ENCODE data around the gene GPR35. TPM values are rescaled to one million over a fixed set of nuclear protein-coding genes. Genes with fewer than 3 reads are reported as not detected.
A peak's percentile ranks its signal among the peaks of the same experiment; 100 is the strongest.

GPR35 gene, protein sequence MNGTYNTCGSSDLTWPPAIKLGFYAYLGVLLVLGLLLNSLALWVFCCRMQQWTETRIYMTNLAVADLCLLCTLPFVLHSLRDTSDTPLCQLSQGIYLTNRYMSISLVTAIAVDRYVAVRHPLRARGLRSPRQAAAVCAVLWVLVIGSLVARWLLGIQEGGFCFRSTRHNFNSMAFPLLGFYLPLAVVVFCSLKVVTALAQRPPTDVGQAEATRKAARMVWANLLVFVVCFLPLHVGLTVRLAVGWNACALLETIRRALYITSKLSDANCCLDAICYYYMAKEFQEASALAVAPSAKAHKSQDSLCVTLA
- 1.5 TPM for total RNA-seq
- long read RNA-seq: 0 reads

DNA sequence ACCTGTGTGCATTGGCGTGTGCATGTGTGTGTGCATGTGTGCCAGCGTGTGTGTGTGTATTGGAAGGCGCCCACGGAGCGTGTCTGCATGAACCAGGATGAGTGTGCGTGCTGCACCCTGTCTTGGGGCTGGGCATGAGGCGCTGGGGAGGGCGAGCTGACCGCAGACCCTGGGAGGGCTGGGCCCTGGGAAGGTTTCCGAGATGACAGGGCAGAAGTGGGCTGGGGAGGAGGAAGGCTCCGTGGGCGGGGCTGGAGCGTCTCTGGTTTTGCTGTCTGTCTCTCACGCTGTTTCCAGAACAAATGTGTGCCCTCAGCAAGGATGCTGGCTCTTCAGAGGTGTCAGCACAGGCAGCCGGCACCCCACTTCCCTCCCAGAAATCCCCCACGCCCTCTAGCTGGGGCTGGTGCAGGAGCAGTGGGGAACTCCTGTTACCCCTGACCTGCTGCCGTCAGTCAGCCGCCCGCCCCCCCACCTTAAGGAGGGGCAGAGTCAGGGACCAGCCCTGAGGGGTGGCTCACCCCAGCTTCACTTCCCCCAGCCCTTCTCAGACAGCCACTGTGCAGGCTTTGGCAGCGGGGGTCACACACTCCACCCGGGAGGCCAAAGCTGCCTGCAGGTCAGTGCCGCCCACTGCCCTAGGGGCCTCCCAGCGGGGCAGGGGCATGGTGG is at the start of gene GPR35:
GPR35 (plus strand) TSS at position 531 of the 672 bp plus-strand sequence. CDS start 4,473 bp downstream, outside the sequence.
- intact Hi-C loops (cut with DNase I): no loop called here
- DNase-seq (ENCODE audit: low spot score): peak; percentile 79

DNA sequence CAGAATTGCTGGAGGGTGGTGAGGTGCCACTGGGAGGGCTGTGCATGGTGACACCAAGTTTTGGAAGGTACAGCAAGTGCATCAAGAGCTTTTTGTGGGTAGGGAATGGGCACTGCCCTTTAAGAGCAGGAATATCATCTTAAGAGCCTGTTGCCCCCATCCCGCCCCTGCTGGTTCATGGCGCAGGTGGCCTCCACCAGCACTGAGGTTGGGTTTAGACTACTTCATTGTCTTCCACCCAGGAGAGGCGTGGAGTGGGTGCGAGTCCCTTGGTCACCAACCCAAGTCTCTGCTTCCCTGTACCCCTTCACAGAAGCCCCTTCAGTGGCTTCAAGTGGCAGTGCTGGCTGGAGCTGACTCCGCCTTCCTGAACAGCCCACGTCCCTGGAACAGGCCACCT is 49.2 kb upstream of the GPR35 start:
- intact Hi-C loops (cut with DNase I): no loop called here
- DNase-seq (ENCODE audit: low spot score): no peak

DNA sequence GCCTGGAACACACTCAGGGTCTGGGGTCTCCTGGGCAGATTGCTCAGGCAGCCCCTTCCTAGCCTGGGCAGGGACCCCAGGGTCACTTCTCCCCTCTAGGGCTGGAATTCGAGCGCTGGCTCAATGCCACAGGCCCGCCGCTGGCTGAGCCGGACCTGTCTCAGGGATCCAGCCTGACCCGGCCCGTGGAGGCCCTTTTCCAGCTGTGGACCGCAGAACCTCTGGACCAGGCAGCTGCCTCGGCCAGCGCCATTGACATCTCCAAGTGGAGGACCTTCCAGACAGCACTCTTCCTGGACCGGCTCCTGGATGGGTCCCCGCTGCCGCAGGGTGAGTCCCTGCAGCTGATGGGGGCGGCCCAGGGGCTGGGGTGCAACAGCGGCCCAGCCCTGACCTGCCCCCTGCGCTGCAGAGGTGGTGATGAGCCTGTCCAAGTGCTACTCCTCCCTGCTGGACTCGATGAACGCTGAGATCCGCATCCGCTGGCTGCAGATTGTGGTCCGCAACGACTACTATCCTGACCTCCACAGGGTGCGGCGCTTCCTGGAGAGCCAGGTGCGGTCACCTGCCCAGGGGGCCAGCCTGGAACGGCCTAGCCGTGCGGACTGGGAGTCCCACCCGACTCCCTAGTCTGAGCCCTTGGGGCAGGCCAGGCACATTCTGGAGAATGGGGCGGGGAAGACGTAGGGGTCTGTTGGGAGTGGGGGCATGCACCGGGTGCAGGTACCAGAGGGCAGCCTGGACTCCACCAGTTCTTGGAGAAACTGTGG is 48.7 kb upstream of the GPR35 start:
- intact Hi-C loops (cut with DNase I): no loop called here
- DNase-seq (ENCODE audit: low spot score): no peak

DNA sequence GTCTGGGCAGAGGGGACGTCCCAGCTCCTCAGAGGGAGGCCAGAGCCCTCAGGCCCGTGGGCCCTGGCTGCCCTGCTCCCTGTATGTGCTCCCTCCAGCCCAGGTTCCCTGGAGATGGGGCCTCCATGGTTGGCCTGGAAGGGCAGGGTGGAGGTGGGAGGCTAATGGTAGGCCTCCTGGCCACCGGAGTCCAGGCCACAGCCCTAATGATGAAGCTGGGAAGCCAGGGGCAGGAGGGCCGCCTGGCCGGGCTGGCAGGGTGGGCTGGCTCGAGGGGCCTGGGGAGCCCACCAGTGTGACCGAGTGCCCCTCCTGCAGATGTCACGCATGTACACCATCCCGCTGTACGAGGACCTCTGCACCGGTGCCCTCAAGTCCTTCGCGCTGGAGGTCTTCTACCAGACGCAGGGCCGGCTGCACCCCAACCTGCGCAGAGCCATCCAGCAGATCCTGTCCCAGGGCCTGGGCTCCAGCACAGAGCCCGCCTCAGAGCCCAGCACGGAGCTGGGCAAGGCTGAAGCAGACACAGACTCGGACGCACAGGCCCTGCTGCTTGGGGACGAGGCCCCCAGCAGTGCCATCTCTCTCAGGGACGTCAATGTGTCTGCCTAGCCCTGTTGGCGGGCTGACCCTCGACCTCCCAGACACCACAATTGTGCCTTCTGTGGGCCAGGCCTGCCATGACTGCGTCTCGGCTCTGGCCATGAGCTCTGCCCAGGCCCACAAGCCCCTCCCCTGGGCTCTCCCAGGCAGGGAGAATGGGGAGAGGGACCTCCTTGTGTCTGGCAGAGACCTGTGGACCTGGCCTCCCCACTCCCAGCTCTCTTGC is 47.8 kb upstream of the GPR35 start:
- DNase-seq (ENCODE audit: low spot score): no peak
- intact Hi-C loops (cut with DNase I): no loop called here

DNA sequence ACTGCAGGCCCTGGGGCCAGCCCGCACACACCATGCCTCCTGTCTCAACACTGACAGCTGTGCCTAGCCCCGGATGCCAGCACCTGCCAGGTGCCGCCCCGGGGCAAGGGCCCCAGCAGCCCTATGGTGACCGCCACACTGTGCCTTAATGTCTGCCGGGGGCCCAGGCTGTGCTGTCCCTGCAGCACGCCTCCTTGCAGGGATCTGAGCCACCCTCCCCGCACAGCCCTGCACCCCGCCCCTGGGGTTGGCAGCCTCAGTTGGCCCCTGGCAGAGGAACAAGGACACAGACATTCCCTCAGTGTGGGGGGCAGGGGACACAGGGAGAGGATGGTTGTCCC is 47.2 kb upstream of the GPR35 start:
- intact Hi-C loops (cut with DNase I): no loop called here
- no peak for DNase-seq (ENCODE audit: low spot score)

DNA sequence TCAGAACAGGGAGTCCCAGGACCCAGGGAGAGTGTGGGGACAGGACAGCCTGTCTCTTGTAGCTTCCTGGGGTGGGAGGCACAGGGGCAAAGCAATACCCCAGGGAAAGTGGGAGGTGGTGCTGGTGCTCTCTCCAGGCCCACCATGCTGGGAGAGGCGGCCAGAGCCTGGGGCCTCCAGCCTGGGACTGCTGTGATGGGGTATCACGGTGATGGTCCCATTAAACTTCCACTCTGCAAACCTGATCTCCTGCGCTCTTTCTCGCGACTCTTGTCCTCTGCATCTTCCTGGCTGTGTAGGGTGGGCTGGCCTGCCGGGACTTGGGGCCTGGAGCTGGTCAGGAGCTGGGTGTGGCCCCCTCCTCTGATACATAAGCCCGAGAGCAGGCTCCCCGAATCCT is 46.8 kb upstream of the GPR35 start:
- intact Hi-C loops (cut with DNase I): no loop called here
- no peak for DNase-seq (ENCODE audit: low spot score)

DNA sequence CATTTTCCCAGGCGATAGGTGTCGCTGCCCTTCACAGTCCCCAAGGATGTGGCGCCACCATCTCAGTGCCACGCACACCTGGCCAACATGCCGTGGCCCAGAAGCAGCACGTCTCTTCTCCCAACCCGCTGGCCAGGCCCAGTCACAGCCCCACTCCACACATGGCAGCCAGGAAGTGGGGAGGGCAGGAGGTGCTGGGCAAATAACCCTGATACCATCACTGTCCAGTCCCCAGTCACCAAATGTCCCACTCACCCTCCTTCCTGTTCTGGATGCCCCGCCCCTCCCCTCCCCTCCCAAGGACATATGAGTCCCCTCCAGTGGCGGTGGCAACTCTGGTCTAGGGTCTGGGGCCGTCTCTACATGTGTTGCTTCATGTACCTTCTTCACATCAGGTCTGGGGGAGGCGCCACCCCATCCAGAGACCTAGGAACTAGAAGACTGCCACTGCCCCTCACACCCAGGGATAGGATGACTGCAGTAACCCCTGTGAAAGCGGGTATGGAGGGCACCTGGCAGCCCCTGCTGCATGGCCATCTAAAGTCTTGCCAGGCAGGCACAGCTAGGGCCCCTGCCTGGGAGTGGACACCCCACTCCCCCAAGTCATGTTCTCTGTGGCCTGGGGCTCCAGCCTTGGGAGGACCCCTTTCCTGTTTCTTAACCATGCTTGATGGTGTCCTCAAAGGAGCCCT is 46.1 kb upstream of the GPR35 start:
- no peak for DNase-seq (ENCODE audit: low spot score)

DNA sequence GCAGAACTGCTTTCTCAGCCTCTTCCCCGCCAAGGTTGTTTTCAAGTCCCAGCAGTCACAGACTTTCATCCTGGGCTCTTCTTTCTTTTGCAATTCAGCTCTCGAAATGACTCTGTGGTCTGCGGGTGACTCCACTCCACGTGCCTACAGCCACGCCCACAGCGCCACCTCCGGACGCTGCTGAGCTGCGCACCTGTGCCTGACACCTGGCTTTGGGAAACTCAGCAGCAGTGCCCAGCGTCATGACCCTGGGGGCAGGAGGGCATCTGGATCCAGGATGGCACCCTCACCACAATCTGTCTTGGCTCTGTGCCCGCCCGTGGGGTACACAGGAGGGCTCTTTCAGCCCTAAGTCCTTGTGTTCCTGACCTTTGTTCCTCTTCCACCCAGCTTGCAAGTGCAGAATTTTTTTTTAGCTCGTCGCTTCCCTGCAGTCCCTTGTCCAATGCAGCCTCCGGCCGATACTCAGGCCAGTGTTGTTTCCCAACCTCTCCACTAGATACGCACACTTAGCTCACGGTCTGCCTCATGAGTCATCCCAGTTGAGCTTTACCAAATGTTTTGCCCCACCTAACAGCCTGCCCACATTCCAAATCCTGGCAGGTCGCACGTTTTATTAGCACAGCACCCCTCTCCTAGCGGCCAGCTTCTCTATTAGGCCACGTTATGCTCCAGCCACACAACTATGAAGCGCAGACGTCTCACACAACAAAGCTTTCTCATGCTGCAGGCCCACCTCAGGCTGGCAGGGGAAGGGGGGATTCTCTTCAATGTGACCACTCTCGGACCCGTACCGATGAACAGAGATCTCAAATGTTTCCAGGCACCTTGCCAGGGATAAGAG is 45.3 kb upstream of the GPR35 start:
- DNase-seq (ENCODE audit: low spot score): peak; percentile 88
- intact Hi-C loops (cut with DNase I): loop anchor here (10.0 kb wide), 1 partner anchor 555 kb away; the partner anchor contains the start of gene NDUFA10

More for the DNA sequence above, 46.1 kb upstream of the GPR35 start:
- intact Hi-C loops (cut with DNase I): no loop called here

DNA sequence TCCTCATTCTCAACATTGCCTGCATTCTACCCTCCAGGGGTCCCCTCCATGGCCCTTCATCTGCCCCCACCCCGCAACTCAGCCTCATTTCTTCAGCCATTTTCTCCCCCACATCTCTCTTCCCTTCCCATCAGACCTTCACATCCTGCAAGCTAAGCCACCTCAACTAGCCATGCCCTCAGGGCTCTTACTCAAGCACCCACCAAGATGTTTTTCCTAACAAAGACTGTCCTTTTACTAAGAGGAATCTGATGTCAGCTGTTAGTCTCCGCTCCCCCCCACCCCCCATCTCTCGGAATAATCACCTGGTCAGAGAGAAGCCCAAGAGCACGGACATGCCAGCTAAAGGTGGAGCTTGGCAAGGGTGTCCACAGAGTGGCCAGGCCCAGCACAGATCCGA is 43.5 kb upstream of the GPR35 start:
- intact Hi-C loops (cut with DNase I): loop anchor here (10.0 kb wide), 1 partner anchor 557 kb away; the partner anchor contains the start of gene NDUFA10
- DNase-seq (ENCODE audit: low spot score): no peak

DNA sequence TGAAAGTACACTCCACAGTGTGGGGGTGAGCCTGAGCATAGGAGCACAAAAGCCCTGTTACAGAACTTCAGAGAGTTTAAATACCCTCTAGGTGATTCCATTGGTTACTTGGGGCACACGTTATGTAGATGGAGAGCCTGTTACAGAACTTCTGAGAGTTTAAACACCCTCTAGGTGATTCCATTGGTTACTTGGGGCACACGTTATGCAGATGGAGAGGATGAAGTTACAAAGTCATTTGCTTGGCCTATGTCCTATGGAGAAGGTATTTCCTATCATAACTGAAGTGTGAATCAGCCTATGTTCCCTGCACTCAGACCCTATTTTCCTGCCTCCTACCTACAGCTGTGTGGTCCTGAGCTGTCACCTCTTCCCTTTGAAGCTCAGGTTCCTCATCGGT is 42.5 kb upstream of the GPR35 start:
- intact Hi-C loops (cut with DNase I): loop anchor here (10.0 kb wide), 1 partner anchor 558 kb away; the partner anchor contains the start of gene NDUFA10
- no peak for DNase-seq (ENCODE audit: low spot score)

DNA sequence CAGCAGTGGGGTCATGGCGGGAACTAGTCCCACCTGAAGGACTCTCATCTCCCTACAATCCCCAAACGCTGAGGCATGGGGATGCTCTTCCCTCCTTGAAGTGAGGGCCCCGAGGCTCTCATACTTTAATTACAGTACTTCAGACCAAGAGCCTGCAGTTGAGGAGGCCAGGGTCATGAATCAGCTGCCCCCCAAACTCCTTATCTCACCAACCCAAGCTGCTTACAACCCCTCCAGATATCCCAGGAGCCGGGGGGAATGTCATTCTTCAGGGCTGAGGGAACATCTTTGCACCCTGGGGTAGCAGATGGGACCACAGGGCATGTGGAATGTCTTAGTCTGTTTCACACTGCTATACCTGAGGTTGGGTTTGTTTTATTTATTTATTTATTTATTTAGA is 41.5 kb upstream of the GPR35 start:
- DNase-seq (ENCODE audit: low spot score): no peak
- intact Hi-C loops (cut with DNase I): loop anchor here (10.0 kb wide), 1 partner anchor 559 kb away; the partner anchor contains the start of gene NDUFA10

DNA sequence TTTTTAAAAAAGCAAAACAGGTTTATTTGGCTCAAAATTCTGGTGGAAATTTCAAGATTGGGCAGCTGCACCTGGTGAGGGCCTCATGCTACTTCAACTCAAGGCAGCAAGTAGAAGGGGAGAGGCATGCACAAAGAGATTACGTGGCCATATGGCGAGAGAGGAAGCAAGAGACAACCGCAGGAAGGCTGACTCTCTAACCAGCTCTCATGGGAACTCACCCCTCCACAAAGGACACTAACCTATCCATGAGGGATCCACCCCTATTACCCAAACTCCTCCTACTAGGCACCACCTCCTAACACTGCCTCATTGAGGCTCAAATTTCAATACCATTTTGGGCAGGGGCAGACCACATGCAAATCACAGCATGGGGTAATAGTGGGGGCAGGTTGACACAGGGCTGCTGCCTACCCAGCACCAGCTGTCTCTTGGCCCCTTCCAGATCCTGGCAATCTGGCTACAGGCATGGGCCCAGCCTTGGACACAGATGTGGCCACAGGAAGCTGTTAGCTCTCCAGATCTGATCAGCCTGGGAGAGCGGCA is 40.7 kb upstream of the GPR35 start:
- intact Hi-C loops (cut with DNase I): loop anchor here (5.0 to 10.0 kb wide), 2 partner anchors 560 to 563 kb away; partner anchors contain the start of genes NDUFA10 and PASK
- no peak for DNase-seq (ENCODE audit: low spot score)

DNA sequence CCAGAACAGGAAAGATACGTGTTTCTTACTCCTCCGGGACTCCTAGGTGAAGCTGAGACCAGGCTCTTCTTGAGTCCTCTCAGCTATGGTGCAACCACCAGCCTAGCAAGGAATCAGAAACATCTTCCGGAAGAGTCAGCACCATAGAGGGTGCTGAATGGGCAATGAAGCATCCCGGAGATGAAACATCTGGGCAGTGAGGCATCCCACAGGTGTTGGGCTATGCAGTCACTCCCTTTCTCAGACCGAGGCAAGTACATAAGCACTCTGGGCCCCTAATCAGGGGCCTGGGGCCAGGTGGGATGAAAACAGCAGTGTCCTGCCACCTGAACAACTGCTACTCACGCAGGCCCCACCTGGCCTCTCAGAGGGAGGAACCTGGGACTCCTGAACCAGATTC is 40.2 kb upstream of the GPR35 start:
- intact Hi-C loops (cut with DNase I): loop anchor here (5.0 to 10.0 kb wide), 2 partner anchors 560 to 562 kb away; partner anchors contain the start of genes NDUFA10 and PASK
- DNase-seq (ENCODE audit: low spot score): peak; percentile 60

DNA sequence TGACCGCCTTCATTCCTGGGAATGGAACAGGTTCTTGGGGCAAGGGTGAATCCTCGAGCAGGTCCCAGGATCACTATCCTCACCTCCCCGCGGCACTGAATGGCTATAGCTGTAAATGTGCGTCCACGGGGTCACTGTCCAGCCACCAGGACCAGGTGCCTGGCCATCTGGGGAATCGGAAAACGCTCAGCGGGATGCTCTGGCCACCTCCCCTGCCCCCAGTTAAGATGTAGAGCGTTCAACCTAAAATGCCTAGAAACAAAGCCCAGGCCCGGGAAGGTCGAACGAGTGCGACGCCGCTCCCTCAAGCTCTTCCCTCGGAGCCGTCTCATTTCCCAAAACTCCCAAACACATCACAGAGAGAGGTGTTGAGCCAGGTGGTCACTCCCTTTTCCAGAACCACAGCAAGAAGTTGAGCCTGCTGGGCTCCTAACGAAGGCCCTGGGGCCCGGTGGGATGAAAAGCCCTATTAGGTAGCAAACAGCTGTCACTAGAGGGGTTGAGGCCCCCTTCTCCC is 39.5 kb upstream of the GPR35 start:
- peak; percentile 69 for DNase-seq (ENCODE audit: low spot score)
- intact Hi-C loops (cut with DNase I): loop anchor here (1.0 to 10.0 kb wide), 4 partner anchors 19 to 562 kb away; partner anchors contain the start of genes NDUFA10 and PASK

DNA sequence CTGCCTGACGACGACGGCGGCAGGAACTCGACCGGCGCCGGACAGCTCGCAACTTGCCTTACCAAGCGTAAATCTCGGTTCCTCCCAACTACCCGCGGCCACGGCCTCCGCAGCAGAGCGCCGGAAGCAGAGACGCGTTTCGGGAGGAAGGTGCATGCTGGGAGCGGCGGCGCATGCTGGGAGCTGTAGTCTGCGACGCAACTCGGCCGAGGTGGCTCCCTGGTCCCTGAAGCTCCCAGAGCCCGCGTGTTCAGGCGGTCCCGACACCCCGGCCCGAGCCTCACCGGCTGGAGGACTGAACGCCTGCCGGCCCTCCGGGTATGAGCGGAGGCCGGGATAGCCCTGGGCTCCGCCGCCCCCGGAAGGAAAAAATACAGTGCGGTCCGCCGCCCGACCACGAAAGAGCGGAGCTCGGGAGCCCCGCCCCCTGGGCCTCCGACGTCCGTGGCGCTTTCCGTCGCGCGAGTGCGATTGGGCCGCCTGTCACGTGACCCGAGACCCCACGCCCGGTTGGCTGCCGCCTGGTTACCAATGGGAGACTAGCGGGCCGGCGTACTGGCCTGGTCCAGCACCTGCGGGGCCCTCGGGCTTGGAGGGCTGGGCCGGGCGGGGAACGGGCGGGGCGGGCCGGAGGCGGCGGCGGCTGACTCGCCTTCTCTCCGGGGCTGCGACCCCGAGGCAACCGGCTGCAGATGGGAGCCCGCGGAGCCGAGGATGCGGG is 38.9 kb upstream of the GPR35 start, which contains the start of gene CAPN10:
CAPN10 (plus strand) TSS at position 537 of the 721 bp plus-strand sequence; CDS start at position 715, 178 bp downstream.
- peak; percentile 99 for DNase-seq (ENCODE audit: low spot score)
- intact Hi-C loops (cut with DNase I): loop anchor here (1.0 to 10.0 kb wide), 4 partner anchors 20 to 562 kb away; partner anchors contain the start of genes NDUFA10 and PASK

Measured in cardiac septum (tissue), 1 donor.